Measurements from ENCODE around the gene NDUFB8.

- TF ChIP-seq EZH2 (IDR thresholded peaks at IDR 0.05; ENCODE audit: insufficient read depth, poor library complexity, severe bottlenecking) (no peak), EZH2phosphoT487 (IDR thresholded peaks at IDR 0.05; ENCODE audit: insufficient read depth, low read depth) (no peak)
Measured at GRCh38 chr10:100479037-100479436, 50.6 kb downstream of the NDUFB8 start.
